GM12878 (cell line): ENCODE data around the gene NCKAP5. TPM values are rescaled to one million over a fixed set of nuclear protein-coding genes. Genes with fewer than 3 reads are reported as not detected.

Source experiments
- ATAC-seq: fragments of 200-7000 bp; cut with Tn5 transposase; 3 replicates; pipeline ENCODE4 v1.9.1; 2020; ENCODE audit warnings: mild to moderate bottlenecking, moderate library complexity
- BruUV-seq: library from RNA; stranded (reverse); fragments of 400-500 nt; replicated peaks from 2 replicates; lab custom pipeline; 2021; lab: Mats Ljungman, UMichigan
- CTCF ChIA-PET: fragments of 300-600 bp; sonication (Branson Sonifier 250); formaldehyde crosslinking; extraction: SDS; loops from one replicate; lab custom pipeline; 2021; ENCODE audit warnings: inconsistent platforms; lab: Yijun Ruan, JAX
- POLR2A ChIA-PET: fragments of 350-600 bp; formaldehyde crosslinking; extraction: SDS; loops from one replicate; lab custom pipeline; 2021; ENCODE audit warnings: inconsistent platforms; lab: Charles Lee
- RAD21 ChIA-PET: fragments of 300-600 bp; sonication (Branson Sonifier 250); formaldehyde crosslinking; loops from one replicate; lab custom pipeline; 2023; ENCODE audit warnings: antibody characterized with exemption; ENCODE audit not compliant: unreplicated experiment; lab: Charles Lee
- SMC1A ChIA-PET: fragments of 300-600 bp; sonication (Branson Sonifier 250); formaldehyde crosslinking; loops from one replicate; lab custom pipeline; 2023; ENCODE audit not compliant: unreplicated experiment, uncharacterized antibody; lab: Charles Lee
- DNase-seq: peaks from one replicate; pipeline ENCODE4 v3.0.0-alpha.2; 2011; ENCODE audit warnings: low read depth, low spot score
- FAIRE-seq: peaks from 3 replicates; lab custom pipeline; 2011; peaks lifted over from hg19 to GRCh38; lab: Jason Lieb, UNC
- H2AFZ ChIP-seq: 2 replicates; pipeline ENCODE4 v1.6.0; 2011; ENCODE audit warnings: low read depth, low read length, control low read depth; ENCODE audit not compliant: control insufficient read depth
- H3K27ac ChIP-seq: 2 replicates; pipeline ENCODE4 v1.5.1; 2011; ENCODE audit warnings: control low read depth; ENCODE audit not compliant: control insufficient read depth, insufficient read depth
- H3K27me3 ChIP-seq, 2 experiments: replicated peaks in 1 of 2; 2 replicates each; pipeline versions ENCODE4 v1.6.0 to v1.6.1; 2011; ENCODE audit warnings: low read length in 1 of 2; ENCODE audit not compliant: control insufficient read depth in 2 of 2, insufficient read depth in 2 of 2
- H3K36me3 ChIP-seq, 2 experiments: 2 replicates each; pipeline ENCODE4 v1.5.1; 2011; ENCODE audit warnings: low read length in 1 of 2; ENCODE audit not compliant: control insufficient read depth in 2 of 2, insufficient read depth in 2 of 2
- H3K4me1 ChIP-seq: 2 replicates; pipeline ENCODE4 v1.6.1; 2011; ENCODE audit warnings: mild to moderate bottlenecking, low read length, moderate library complexity, mixed read lengths; ENCODE audit not compliant: control insufficient read depth, insufficient read depth
- H3K4me2 ChIP-seq: 2 replicates; pipeline ENCODE4 v1.6.0; 2011; ENCODE audit warnings: control low read depth; ENCODE audit not compliant: control insufficient read depth, insufficient read depth
- H3K4me3 ChIP-seq: fragments of 200-600 bp; sonication (generic); 2 replicates; pipeline ENCODE4 v1.5.1; 2016
- H3K79me2 ChIP-seq: 2 replicates; pipeline ENCODE4 v1.6.0; 2011; ENCODE audit warnings: low read length; ENCODE audit not compliant: control insufficient read depth, insufficient read depth
- H3K9ac ChIP-seq: 2 replicates; pipeline ENCODE4 v1.8.0; 2011; ENCODE audit warnings: low read length, control low read depth, mixed read lengths; ENCODE audit not compliant: control insufficient read depth, insufficient read depth
- H3K9me3 ChIP-seq: replicated peaks from 3 replicates; pipeline ENCODE4 v1.5.1; 2011; ENCODE audit warnings: mild to moderate bottlenecking, low read length; ENCODE audit not compliant: control insufficient read depth, insufficient read depth
- H4K20me1 ChIP-seq: 2 replicates; pipeline ENCODE4 v1.6.0; 2011; ENCODE audit not compliant: control insufficient read depth, insufficient read depth
- ATF2 ChIP-seq: IDR thresholded peaks from 2 replicates; pipeline ENCODE4 v1.6.1; 2012; ENCODE audit warnings: low read length, inconsistent platforms
- BCLAF1 ChIP-seq: fragments of 450-650 bp; IDR thresholded peaks from 2 replicates; pipeline ENCODE4 v1.6.1; 2017; ENCODE audit warnings: antibody characterized with exemption, mild to moderate bottlenecking, moderate library complexity
- EGR1 ChIP-seq, 2 experiments: IDR thresholded peaks; 1 replicate in 1 of 2; 2 replicates in 1 of 2; pipeline ENCODE4 v1.6.1; 2011 to 2012; ENCODE audit warnings: low read depth in 2 of 2, low read length in 2 of 2, borderline replicate concordance in 1 of 2, mild to moderate bottlenecking in 1 of 2, moderate library complexity in 1 of 2
- IRF4 ChIP-seq: IDR thresholded peaks from 2 replicates; pipeline ENCODE4 v1.6.1; 2011; ENCODE audit warnings: low read depth, low read length
- NR2C1 ChIP-seq: fragments of 450-650 bp; IDR thresholded peaks from 2 replicates; pipeline ENCODE4 v1.6.1; 2017; ENCODE audit warnings: antibody characterized with exemption, mild to moderate bottlenecking, moderate library complexity
- SKIL ChIP-seq: fragments of 450-650 bp; IDR thresholded peaks from 2 replicates; pipeline ENCODE4 v1.6.1; 2017; ENCODE audit warnings: mild to moderate bottlenecking, low read depth, inconsistent platforms; ENCODE audit not compliant: poor library complexity, severe bottlenecking
- USF1 ChIP-seq: IDR thresholded peaks from 2 replicates; pipeline ENCODE4 v1.6.1; 2011; ENCODE audit warnings: borderline replicate concordance, low read depth, mild to moderate bottlenecking, moderate library complexity, mixed read lengths, low read length; ENCODE audit not compliant: insufficient read depth; ENCODE audit errors: extremely low read length
- ZBED1 ChIP-seq: IDR thresholded peaks from 2 replicates; pipeline ENCODE4 v1.6.1; 2016; ENCODE audit warnings: borderline replicate concordance
- ZBTB40 ChIP-seq: fragments of 450-650 bp; IDR thresholded peaks from 2 replicates; pipeline ENCODE4 v1.6.1; 2016; ENCODE audit warnings: mild to moderate bottlenecking, moderate library complexity, borderline replicate concordance
- WGBS: methylation state at CpG from one replicate; pipeline ENCODE4 v1.1.6; 2016; ENCODE audit warnings: low lambda C conversion rate; ENCODE audit not compliant: insufficient replicate concordance, insufficient coverage; ENCODE audit errors: missing lambda C conversion rate; 5-methylcytosine and 5-hydroxymethylcytosine counted together
- in situ Hi-C: fragments of 300-500 bp; cut with MboI; formaldehyde crosslinking; loops from 9 replicates; pipeline ENCODE4 v1.14.3; 2018; ENCODE audit warnings: mixed read lengths
- intact Hi-C: fragments of 100-400 bp; cut with micrococcal nuclease; formaldehyde crosslinking; loops from one replicate; pipeline ENCODE4 v1.14.2; 2022; ENCODE audit not compliant: unreplicated experiment
- polyA plus RNA-seq, 11 experiments: library from polyadenylated mRNA; depleted of rRNA in 4 of 11; unstranded in 6 of 11; stranded (reverse) in 5 of 11; fragments of >200 nt; fragmentation: Nextera tagmentation in 4 of 11; fragmentation: Illumina TruSeq in 1 of 11; extraction: Ambion mirVana in 4 of 11; extraction: Trizol in 1 of 11; gene quantifications; 1 replicate in 1 of 11; 2 replicates in 10 of 11; pipeline versions ENCODE4 v1.2.1 to v1.2.3, GENCODE V29; 2011 to 2016; ENCODE audit warnings: inconsistent platforms in 2 of 11, missing spikeins in 2 of 11, low read depth in 1 of 11
- total RNA-seq, 4 experiments: library from RNA; depleted of rRNA in 3 of 4; stranded (reverse); fragments of >200 nt in 3 of 4; fragmentation: Illumina TruSeq in 1 of 4; extraction: Trizol in 1 of 4; gene quantifications; 2 replicates each; pipeline versions ENCODE4 v1.2.1 to v1.2.3, GENCODE V29; 2013 to 2021

Gene NCKAP5
- total and polyA plus RNA-seq, 10 of the 15 experiments (the other 5 are each of a cell fraction or from before 2014, with no cell fraction given) = 0.06 to 0.44 (median 0.16) TPM

GRCh38 chr2:133078667-133079411, 489.4 kb downstream of the NCKAP5 start:
- FAIRE-seq (no peak), DNase-seq (no peak), ATAC-seq (no peak)
- intact Hi-C loops (no loop called here), in situ Hi-C loops (no loop called here)
- no peak overlapping the region for H3K4me3 ChIP-seq
- 0% methylated on average over 2 of the region's 2 CpGs for WGBS
- no TSS peak for BruUV-seq
- no peak overlapping the region for H3K9ac ChIP-seq
- ChIA-PET RAD21 (no interaction called here), POLR2A (no interaction called here), CTCF (no interaction called here), SMC1A (interaction anchor here (1.2 kb wide), 1 partner anchor 17 kb away, joined by 3 read pairs; no protein-coding TSS in a partner anchor)
- H2AFZ ChIP-seq = no peak overlapping the region
- H3K9me3 ChIP-seq = no peaks in the 10 kb centered on the region
- H3K27ac ChIP-seq = no peak overlapping the region
- H3K36me3 ChIP-seq = no peaks in the 10 kb centered on the region
- no peaks in the 10 kb centered on the region for H3K4me1 ChIP-seq
- H4K20me1 ChIP-seq = no peaks in the 10 kb centered on the region
- no peaks in the 10 kb centered on the region; a peak in 1 of 4 replicates for H3K27me3 ChIP-seq
- no peaks in the 10 kb centered on the region for H3K79me2 ChIP-seq
- H3K4me2 ChIP-seq = no peak overlapping the region
- TF ChIP-seq ATF2 (no peak), ZBTB40 (no peak), USF1 (no peak), EGR1 (IDR thresholded peaks at IDR 0.05; ENCODE audit: borderline replicate concordance in 1 of 2, low read depth in 2 of 2, low read length in 2 of 2) (no peak), NR2C1 (no peak), BCLAF1 (no peak), IRF4 (no peak), SKIL (no peak), ZBED1 (no peak)
